PFSK-1 (cell line): Measurements from ENCODE around the gene UBE2Z.

Source experiments
- FOXP2 ChIP-seq: optimal IDR thresholded peaks from 2 replicates; pipeline ENCODE3; 2011; ENCODE audit warnings: borderline replicate concordance, control low read depth, inconsistent platforms; ENCODE audit not compliant: insufficient read depth; ENCODE audit errors: extremely low read length, extremely low read depth
- POLR2AphosphoS5 ChIP-seq: IDR thresholded peaks from 2 replicates; pipeline ENCODE4 v1.6.1; 2012; ENCODE audit warnings: low read depth, mild to moderate bottlenecking, control low read depth, low read length, moderate library complexity
- REST ChIP-seq, 2 experiments: IDR thresholded peaks; 2 replicates each; pipeline versions ENCODE4 v1.6.1 to v1.8.0; 2011 to 2012; ENCODE audit warnings: low read depth in 2 of 2, low read length in 2 of 2, control low read depth in 1 of 2, inconsistent platforms in 1 of 2, mild to moderate bottlenecking in 1 of 2, moderate library complexity in 1 of 2; ENCODE audit not compliant: insufficient read depth in 1 of 2
- SIN3A ChIP-seq: IDR thresholded peaks from 2 replicates; pipeline ENCODE4 v1.6.1; 2012; ENCODE audit warnings: mild to moderate bottlenecking, low read length, moderate library complexity, borderline replicate concordance; ENCODE audit not compliant: insufficient read depth
- TAF1 ChIP-seq: IDR thresholded peaks from 2 replicates; pipeline ENCODE4 v1.6.1; 2012; ENCODE audit warnings: low read length, control low read depth, borderline replicate concordance; ENCODE audit not compliant: insufficient read depth

The UBE2Z gene

GRCh38 chr17:48972749-48973097 lies 64.5 kb downstream of the UBE2Z start:
- TF ChIP-seq TAF1, result no peak
- no peak for TF ChIP-seq SIN3A
- TF ChIP-seq REST (IDR thresholded peaks at IDR 0.05; ENCODE audit: insufficient read depth in 1 of 2, low read depth in 2 of 2, low read length in 2 of 2), result no peak
- no peak for TF ChIP-seq FOXP2
- TF ChIP-seq POLR2AphosphoS5, result no peak

- TF ChIP-seq POLR2AphosphoS5 (no peak), FOXP2 (no peak), TAF1 (no peak), SIN3A (no peak), REST (IDR thresholded peaks at IDR 0.05; ENCODE audit: insufficient read depth in 1 of 2, low read depth in 2 of 2, low read length in 2 of 2) (no peak)
Measured at GRCh38 chr17:48973806-48974205, 65.6 kb downstream of the UBE2Z start.
